ENCODE data around the gene HLA-DQB2.
"Not testable (repeated sequence)": the region's sequence is repeated elsewhere in the genome, so short reads cannot be mapped to it uniquely, and the experiment has no call there.

HLA-DQB2 gene

DNA sequence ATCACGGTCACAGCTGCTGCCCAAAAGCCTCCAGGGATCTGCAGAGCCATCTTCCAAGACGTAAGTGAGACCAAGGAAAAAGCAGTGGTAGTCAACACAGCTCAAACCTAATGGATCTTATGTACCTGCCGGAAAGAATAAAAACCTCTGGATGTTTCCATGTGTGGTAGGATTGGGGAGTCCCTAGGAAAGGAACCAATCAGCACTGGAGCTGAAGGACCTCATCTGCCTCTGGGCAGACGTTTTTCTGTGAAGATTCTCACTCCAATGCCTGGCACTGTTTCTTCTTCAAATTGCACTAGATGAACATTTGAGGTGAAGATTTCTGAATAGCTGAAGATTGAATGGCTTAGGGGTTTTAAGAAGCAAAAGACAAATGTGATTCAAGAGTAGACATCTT is at the start of gene HLA-DQB2:
Gene HLA-DQB2, minus strand, starts transcription at position 112 of the 400 bp plus-strand sequence. Its CDS starts 62 bp downstream, at position 50.
- DNase-seq, result no peak

- no peak for DNase-seq
Measured at GRCh38 chr6:32809171-32809570, 45.8 kb upstream of the HLA-DQB2 start.

GRCh38 chr6:32807020-32807580 is 43.8 kb upstream of the HLA-DQB2 start:
- DNase-seq, result no peak

DNA sequence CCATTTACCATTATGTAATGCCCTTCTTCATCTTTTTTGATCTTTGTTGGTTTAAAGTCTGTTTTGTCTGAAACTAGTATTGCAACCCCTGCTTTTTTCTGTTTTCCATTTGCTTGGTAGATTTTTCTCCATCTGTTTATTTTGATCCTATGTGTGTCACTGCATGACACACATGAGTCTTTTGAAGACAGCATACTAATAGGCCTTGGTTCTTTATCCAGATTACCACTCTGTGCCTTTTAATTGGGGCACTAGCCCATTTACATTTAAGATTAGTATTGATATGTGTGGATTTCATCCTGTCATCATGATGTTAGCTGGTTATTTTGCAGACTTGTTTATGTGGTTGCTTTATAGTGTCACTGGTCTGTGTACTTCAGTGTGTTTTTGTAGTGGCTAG is 42.1 kb upstream of the HLA-DQB2 start:
- not testable (repeated sequence) for DNase-seq

GRCh38 chr6:32803416-32803815 is 40.1 kb upstream of the HLA-DQB2 start:
- DNase-seq, result no peak

DNA sequence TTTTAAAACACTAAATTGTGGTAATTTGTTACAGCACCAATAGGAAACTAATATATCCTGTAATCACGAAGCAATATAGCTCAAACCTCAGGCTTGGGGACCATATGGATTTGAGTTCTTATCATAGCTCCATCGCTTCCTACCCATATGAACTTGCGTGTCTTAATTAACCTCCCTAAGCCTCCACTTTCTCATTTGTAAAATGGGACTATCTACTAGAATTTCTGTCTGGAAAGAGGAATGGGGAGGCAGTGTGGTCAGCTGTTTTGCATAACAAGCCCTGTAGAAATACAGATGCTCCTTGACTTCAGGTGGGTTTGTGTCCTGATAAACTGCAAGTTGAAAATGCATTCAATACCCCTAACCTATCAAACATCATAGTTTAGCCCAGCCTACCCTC is 36.4 kb upstream of the HLA-DQB2 start:
- DNase-seq, result no peak

DNA sequence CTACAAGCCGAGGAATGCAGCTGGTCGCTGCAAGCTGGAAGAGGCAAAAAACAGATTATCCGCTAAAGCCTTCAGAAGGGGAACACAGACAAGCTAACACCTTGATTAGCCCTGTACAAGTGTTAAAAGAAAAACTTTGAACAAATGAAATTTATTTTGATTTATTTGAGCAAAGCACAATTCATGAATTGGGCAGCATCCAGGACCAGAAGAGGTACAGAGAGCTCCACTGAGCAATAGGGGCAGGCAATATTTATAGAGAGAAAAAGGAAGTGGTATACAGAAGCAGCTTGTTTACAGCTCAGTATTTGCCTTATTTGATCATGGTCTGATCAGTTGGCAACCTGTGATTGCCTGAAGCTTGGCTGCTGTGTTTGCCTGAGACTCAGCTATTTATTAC is 35.8 kb upstream of the HLA-DQB2 start:
- DNase-seq, result no peak

DNA sequence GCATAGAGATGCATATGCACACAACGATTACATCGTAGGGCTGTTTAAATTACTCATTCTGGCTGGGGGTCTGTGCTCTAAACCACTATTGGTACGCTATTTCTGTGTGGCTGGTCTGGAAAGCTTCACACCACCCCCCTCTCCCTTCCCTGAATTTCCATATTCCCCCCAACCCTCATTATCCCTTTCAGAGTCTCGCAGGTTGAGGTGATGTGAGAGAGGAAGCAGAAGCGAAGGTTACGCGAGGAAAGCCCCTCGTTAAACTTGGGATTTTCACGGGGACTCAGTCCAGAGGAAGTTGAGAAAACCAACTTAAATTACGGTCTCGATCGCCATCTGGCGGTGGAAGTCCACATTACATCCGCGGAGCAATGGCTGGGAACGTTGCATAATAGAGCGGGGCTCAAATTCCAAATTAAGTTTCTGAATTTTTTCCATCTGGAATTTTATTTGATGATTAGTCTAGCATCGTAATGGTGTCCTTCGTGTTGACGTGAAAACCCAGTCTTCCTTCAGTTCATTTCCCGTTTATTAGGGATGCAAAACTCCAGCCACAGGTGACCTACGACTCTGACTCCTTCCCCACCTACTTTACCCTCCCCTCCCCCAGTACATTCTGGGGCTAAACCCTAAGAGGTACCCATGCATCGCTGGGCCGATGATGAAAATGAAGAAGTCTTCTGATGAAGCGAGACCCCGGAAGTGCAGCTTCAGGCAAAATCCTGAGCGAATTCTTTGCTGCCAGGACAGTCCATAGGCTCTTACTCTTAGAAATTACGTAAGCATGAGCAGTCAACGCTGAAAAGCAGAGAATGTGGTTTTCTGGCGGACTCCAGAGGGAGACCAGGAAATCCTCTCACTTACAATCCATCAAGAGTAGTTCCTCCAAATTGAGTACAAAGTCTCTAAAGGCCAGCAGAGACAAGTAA is 33.8 kb upstream of the HLA-DQB2 start:
- peak; percentile 78 for DNase-seq

GRCh38 chr6:32794510-32794909 is 31.2 kb upstream of the HLA-DQB2 start:
- peak; percentile 14 for DNase-seq

- no peak for DNase-seq
Measured at GRCh38 chr6:32792901-32793435, 29.6 kb upstream of the HLA-DQB2 start.

GRCh38 chr6:32790306-32790705 is 27.0 kb upstream of the HLA-DQB2 start:
- DNase-seq, result no peak

GRCh38 chr6:32785781-32786533 is 22.6 kb upstream of the HLA-DQB2 start:
- peak; percentile 61 for DNase-seq

GRCh38 chr6:32782923-32783322 is 19.6 kb upstream of the HLA-DQB2 start:
- DNase-seq, result not testable (repeated sequence)

- DNase-seq, result no peak
Measured at GRCh38 chr6:32779036-32779435, 15.7 kb upstream of the HLA-DQB2 start.

GRCh38 chr6:32775071-32775470 is 11.7 kb upstream of the HLA-DQB2 start:
- DNase-seq, result no peak

GRCh38 chr6:32774426-32774825 is 11.1 kb upstream of the HLA-DQB2 start:
- no peak for DNase-seq

- DNase-seq, result no peak
Measured at GRCh38 chr6:32772656-32773055, 9.3 kb upstream of the HLA-DQB2 start.

- DNase-seq, result no peak
Measured at GRCh38 chr6:32764048-32764447, 716 bp upstream of the HLA-DQB2 start.

- DNase-seq, result no peak
Measured at GRCh38 chr6:32761548-32761947, 1.8 kb downstream of the HLA-DQB2 start.

- no peak for DNase-seq
Measured at GRCh38 chr6:32761072-32761471, 2.3 kb downstream of the HLA-DQB2 start.

DNA sequence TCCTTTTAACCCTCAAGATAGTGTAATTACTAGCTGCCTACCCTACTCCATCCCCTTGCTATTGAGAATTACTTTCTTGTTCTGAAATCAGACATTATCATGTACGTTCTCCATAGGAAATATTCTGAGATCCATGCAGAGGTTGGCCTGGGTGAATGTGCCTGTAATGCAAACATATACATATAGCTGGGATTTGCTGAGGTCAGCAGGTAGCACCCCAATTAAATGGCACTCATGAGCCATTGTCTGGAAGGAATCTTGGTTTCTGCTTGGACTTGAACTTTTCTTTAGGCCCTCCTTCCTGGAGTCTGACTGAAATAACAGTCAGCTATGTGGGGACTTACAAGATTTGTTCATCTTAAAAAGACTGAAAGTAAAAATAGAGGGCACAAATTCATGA is 3.7 kb downstream of the HLA-DQB2 start:
- no peak for DNase-seq

- DNase-seq, result no peak
Measured at GRCh38 chr6:32752580-32752979, 10.8 kb downstream of the HLA-DQB2 start.

- not testable (repeated sequence) for DNase-seq
Measured at GRCh38 chr6:32745649-32746048, 17.7 kb downstream of the HLA-DQB2 start.
